AG04450 (cell line): Measurements from ENCODE around the gene GMPR2. TPM values are rescaled to one million over a fixed set of nuclear protein-coding genes. Genes with fewer than 3 reads are reported as not detected.

Source experiments
- CTCF ChIA-PET: fragments of 300-600, 350-600 bp; formaldehyde crosslinking; extraction: SDS; loops from one replicate; lab custom pipeline; 2022; ENCODE audit warnings: antibody characterized with exemption, inconsistent platforms; lab: Charles Lee
- POLR2A ChIA-PET: fragments of 350-600 bp; formaldehyde crosslinking; extraction: SDS; loops from one replicate; lab custom pipeline; 2021; ENCODE audit warnings: antibody characterized with exemption, inconsistent platforms; lab: Yijun Ruan, JAX
- DNase-seq: peaks from one replicate; pipeline ENCODE4 v3.0.0-alpha.2; 2011; ENCODE audit warnings: low read depth, low spot score
- H3K27ac ChIP-seq: one replicate; pipeline ENCODE4 v1.5.1; 2012; ENCODE audit warnings: low read depth, low read length, control low read depth
- H3K27me3 ChIP-seq: one replicate; pipeline ENCODE4 v1.6.0; 2012; ENCODE audit warnings: low read length; ENCODE audit not compliant: control insufficient read depth, insufficient read depth
- H3K4me3 ChIP-seq: 2 replicates; pipeline ENCODE4 v1.5.1; 2011; ENCODE audit warnings: mild to moderate bottlenecking, low read depth, low read length, control low read depth
- H3K9me3 ChIP-seq: 2 replicates; pipeline ENCODE4 v1.5.1; 2012; ENCODE audit warnings: low read length; ENCODE audit not compliant: control insufficient read depth, insufficient read depth
- polyA plus RNA-seq: library from polyadenylated mRNA; depleted of rRNA; stranded (reverse); fragments of >200 nt; gene quantifications from 2 replicates; pipeline ENCODE4 v1.2.3, GENCODE V29; 2011
- TF ChIP-seq, protein P1 (sequence below): IDR thresholded peaks from 2 replicates; pipeline ENCODE4 v1.5.1; 2011; ENCODE audit warnings: low read depth, low read length, control low read depth, inconsistent platforms

GMPR2 gene
- polyA plus RNA-seq, 1 experiment = 89.2 TPM

GRCh38 chr14:24234095-24235005 is 1.6 kb downstream of the GMPR2 start:
- ChIA-PET CTCF (interaction anchor here (0.9 to 1.2 kb wide), 2 partner anchors 73 to 74 kb away, joined by 4 to 5 read pairs; partner anchors contain the start of genes CIDEB and IRF9), POLR2A (no interaction called here)
- TF ChIP-seq, protein P1, sequence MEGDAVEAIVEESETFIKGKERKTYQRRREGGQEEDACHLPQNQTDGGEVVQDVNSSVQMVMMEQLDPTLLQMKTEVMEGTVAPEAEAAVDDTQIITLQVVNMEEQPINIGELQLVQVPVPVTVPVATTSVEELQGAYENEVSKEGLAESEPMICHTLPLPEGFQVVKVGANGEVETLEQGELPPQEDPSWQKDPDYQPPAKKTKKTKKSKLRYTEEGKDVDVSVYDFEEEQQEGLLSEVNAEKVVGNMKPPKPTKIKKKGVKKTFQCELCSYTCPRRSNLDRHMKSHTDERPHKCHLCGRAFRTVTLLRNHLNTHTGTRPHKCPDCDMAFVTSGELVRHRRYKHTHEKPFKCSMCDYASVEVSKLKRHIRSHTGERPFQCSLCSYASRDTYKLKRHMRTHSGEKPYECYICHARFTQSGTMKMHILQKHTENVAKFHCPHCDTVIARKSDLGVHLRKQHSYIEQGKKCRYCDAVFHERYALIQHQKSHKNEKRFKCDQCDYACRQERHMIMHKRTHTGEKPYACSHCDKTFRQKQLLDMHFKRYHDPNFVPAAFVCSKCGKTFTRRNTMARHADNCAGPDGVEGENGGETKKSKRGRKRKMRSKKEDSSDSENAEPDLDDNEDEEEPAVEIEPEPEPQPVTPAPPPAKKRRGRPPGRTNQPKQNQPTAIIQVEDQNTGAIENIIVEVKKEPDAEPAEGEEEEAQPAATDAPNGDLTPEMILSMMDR = no peak
- no peak overlapping the region for H3K27ac ChIP-seq
- no peaks in the 10 kb centered on the region for H3K27me3 ChIP-seq
- H3K9me3 ChIP-seq = no peaks in the 10 kb centered on the region; the same call in 1 of the 2 replicates
- DNase-seq = no peak
- H3K4me3 ChIP-seq = no peak overlapping the region

DNA sequence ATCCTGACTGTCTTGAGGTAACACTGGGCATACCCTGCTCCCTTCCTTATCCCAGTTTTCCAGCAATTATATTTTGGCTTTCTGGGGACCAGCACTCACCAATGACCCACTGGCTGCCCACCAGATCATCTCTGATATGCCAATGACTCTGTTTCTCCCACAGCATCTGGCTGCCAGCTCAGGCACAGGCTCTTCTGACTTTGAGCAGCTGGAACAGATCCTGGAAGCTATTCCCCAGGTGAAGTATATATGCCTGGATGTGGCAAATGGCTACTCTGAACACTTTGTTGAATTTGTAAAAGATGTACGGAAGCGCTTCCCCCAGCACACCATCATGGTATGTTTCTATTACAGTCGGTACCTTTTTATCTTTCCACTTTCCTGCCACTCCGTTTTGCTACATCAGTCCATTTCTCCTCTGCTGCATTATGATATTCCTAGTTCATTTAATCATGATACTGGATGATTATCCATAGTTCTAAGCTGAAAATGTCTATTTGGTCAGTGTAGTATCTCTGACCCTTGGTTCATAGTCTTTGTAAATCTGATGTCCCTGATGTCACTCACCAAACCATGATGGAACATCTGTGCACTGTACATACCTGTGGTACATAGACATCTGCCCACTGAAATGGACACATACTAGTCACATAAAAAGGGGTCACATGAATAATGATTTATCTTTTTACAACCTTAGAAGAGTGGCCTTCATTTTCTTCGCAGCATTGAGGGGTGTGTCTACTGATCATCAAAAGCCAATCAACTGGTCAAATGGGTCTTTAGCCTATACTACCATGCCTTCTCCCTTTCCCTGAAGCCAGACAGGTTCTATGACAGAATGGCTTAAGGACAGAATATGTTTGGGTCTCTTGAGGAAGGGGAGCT is 3.3 kb downstream of the GMPR2 start:
- ChIA-PET POLR2A (no interaction called here), CTCF (interaction anchor here (1.1 kb wide), 1 partner anchor 72 kb away, joined by 3 read pairs; the partner anchor contains the start of gene CIDEB)
- TF ChIP-seq, protein P1 = no peak

DNA sequence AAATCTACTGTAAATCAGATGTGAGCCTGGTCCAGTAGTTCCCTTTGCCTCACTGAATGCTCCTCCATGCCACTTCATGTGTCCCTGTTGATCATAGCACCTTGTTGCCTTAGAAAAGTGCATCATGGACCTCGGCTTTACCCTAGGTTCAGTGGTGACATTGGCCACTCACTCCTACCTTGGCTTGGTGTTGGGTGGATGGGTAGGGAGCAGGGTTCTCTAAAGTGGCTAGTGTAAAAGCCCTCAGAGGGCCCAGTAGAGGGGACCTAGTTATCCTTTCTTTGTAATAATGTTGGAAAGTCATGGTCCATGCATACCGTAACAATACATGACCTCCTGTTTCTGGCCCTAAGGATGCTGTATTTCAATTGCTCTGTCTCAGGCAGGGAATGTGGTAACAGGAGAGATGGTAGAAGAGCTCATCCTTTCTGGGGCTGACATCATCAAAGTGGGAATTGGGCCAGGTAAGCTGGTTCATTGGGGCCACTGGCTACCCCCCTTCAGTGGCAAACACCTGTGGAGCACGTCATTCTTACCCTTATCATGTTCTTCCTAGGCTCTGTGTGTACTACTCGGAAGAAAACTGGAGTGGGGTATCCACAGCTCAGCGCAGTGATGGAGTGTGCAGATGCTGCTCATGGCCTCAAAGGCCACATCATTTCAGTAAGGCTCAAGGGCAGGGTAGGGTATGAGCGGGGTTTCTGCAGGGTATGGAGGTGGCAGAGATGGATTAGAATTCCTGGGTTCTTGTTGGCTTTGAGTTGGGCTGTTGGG is 4.1 kb downstream of the GMPR2 start:
- TF ChIP-seq, protein P1 = no peak
- POLR2A ChIA-PET = no interaction called here
- H3K27me3 ChIP-seq = no peaks in the 10 kb centered on the region
- no peak for DNase-seq
- no peak overlapping the region for H3K27ac ChIP-seq
- H3K4me3 ChIP-seq = no peak overlapping the region
- no peaks in the 10 kb centered on the region for H3K9me3 ChIP-seq
- CTCF ChIA-PET = interaction anchor here (1.1 kb wide), 1 partner anchor 71 kb away, joined by 3 read pairs; the partner anchor contains the start of gene CIDEB

More for the DNA sequence above, 3.3 kb downstream of the GMPR2 start:
- Histone ChIP-seq H3K27me3 (no peaks in the 10 kb centered on the region), H3K4me3 (no peak overlapping the region), H3K9me3 (no peaks in the 10 kb centered on the region; the same call in 1 of the 2 replicates), H3K27ac (no peak overlapping the region)
- DNase-seq = no peak

DNA sequence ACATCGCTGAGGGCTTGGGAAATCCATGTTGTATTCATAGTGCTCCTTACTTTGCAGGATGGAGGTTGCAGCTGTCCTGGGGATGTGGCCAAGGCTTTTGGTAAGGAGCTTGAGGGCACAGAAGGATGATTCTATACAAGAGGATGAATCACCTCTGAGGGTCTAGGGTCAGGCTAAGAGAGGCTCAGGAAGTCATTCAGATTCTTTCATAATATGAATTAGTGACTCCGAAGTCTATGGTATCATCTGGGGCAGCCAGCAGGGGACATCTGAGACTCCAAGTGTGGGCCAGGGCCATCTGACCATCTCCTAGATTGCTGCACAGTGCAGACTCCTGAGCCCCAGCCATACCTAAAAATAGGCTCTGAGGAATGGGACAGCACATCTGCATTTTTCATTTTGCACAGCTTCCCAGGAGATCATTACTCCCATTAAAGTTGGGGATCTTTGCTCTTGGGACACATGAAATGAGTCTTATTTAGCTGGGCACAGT is 4.8 kb downstream of the GMPR2 start:
- POLR2A ChIA-PET = no interaction called here
- TF ChIP-seq, protein P1 = no peak
- Histone ChIP-seq H3K9me3 (no peaks in the 10 kb centered on the region), H3K27me3 (no peaks in the 10 kb centered on the region), H3K27ac (no peak overlapping the region), H3K4me3 (no peak overlapping the region)
- DNase-seq = no peak
- CTCF ChIA-PET = interaction anchor here (1.0 kb wide), 1 partner anchor 9 kb away, joined by 5 read pairs; no protein-coding TSS in a partner anchor
